Heart left ventricle (tissue), 13 donors: ENCODE data around the gene ATG2A.

Experiments
- POLR2A ChIP-seq, 2 donors: fragments of 450-650 bp; IDR thresholded peaks; one replicate each; pipeline ENCODE4 v1.6.1; 2017; ENCODE audit warnings: antibody characterized with exemption in 2 of 2, mild to moderate bottlenecking in 2 of 2, moderate library complexity in 2 of 2
- TF ChIP-seq, protein P1 (sequence below), 12 donors: fragments of 200-600 bp; sonication (generic) in 4 of 12; IDR thresholded peaks; one replicate each; pipeline versions ENCODE4 v1.5.0 to v1.8.0; 2018 to 2022; ENCODE audit warnings: antibody characterized with exemption in 12 of 12, mild to moderate bottlenecking in 5 of 12
- donor health status: ischemic (EF 13 %, LVEDD 7.1; RV severe dilation, severe dysfunction).
- donor health status: DM: no; HTN: yes; CAD: no.
- donor health status: DM: no; HTN: no; CAD: no.
- donor health status: ischemic (EF 25% LVEDD 6.9; RV normal size, moderate dysfunction).
- donor health status: ischemic (EF 25% LVEDD 5.7; RV mildly dilated, moderate dysfunction).
- donor health status: ischemic (EF 35%, LVEDD 5.7; RV mildly dilated, moderate dysfunction).
- donor health status: nonischemic (EF 11% LVEDD 7.7; RV severe dilation, severe dysfunction).
- donor health status: DM: yes; HTN: yes; CAD: no.
- donor health status: PGD.
- donor health status: ischemic (EF 29% LVEDD 5.4; RV normal size, mild dysfunction).
- donor health status: nonischemic (EF 23%, LVEDD 6.1; RV moderate dilation, normal function).

DNA sequence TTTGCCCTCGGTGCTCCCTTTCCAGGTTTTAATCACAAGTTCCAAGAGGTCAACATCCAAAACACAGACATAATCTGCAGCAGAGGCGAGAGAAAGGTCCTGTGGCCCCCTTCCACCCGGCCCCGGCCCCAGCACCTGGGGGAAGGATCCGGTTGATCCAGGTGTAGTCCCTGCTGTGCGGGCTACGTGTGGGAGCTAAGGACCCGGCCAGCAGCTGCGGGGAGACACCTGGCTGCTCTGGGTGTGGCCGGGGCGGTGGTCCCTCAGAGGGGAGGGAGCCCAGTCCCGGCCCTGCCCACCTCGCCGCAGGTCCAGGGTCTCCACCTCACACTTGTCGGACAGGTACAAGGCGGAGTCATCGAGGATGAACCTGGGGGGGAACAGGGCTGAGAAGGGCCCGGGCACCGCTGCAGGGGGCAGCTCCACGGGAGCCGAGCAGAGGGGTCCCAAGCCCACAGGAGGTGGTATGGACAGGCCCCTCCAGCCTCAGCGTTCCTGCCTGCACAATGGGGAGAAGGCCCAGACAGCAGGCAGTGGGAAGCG, 13.6 kb downstream of the ATG2A start:
- no peak for TF ChIP-seq POLR2A (IDR thresholded peaks at IDR 0.05)
- TF ChIP-seq, protein P1, sequence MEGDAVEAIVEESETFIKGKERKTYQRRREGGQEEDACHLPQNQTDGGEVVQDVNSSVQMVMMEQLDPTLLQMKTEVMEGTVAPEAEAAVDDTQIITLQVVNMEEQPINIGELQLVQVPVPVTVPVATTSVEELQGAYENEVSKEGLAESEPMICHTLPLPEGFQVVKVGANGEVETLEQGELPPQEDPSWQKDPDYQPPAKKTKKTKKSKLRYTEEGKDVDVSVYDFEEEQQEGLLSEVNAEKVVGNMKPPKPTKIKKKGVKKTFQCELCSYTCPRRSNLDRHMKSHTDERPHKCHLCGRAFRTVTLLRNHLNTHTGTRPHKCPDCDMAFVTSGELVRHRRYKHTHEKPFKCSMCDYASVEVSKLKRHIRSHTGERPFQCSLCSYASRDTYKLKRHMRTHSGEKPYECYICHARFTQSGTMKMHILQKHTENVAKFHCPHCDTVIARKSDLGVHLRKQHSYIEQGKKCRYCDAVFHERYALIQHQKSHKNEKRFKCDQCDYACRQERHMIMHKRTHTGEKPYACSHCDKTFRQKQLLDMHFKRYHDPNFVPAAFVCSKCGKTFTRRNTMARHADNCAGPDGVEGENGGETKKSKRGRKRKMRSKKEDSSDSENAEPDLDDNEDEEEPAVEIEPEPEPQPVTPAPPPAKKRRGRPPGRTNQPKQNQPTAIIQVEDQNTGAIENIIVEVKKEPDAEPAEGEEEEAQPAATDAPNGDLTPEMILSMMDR (IDR thresholded peaks at IDR 0.05): no peak
